SJCRH30 (cell line): ENCODE measurements around the gene JARID2. TPM values are rescaled to one million over a fixed set of nuclear protein-coding genes. Genes with fewer than 3 reads are reported as not detected.
A peak's percentile ranks its signal among the peaks of the same experiment; 100 is the strongest.

Experiments used
- DNase-seq, 2 experiments: peaks; one replicate each; pipeline ENCODE4 v3.0.0-alpha.2; 2015 to 2020
- H3K27ac ChIP-seq: fragments of 250-450 bp; sonication (Bioruptor Pico); 2 replicates; pipeline ENCODE4 v1.5.1; 2020; ENCODE audit warnings: mild to moderate bottlenecking, moderate library complexity
- H3K27me3 ChIP-seq: fragments of 250-450 bp; sonication (Bioruptor Pico); 2 replicates; pipeline ENCODE4 v1.5.1; 2020; ENCODE audit warnings: mild to moderate bottlenecking, moderate library complexity
- H3K36me3 ChIP-seq: fragments of 250-450 bp; sonication (Bioruptor Pico); 2 replicates; pipeline ENCODE4 v1.5.1; 2020; ENCODE audit warnings: mild to moderate bottlenecking, moderate library complexity
- H3K4me1 ChIP-seq: fragments of 250-450 bp; sonication (Bioruptor Pico); 2 replicates; pipeline ENCODE4 v1.5.1; 2020; ENCODE audit warnings: mild to moderate bottlenecking, moderate library complexity
- H3K4me3 ChIP-seq: fragments of 250-450 bp; sonication (Bioruptor Pico); 2 replicates; pipeline ENCODE4 v1.5.1; 2020; ENCODE audit warnings: mild to moderate bottlenecking, moderate library complexity
- H3K9me3 ChIP-seq: fragments of 250-450 bp; sonication (Bioruptor Pico); replicated peaks from 2 replicates; pipeline ENCODE4 v1.5.1; 2020; ENCODE audit warnings: mild to moderate bottlenecking, moderate library complexity
- total RNA-seq: library from RNA; depleted of rRNA; stranded (reverse); fragments of >200 nt; shearing (Covaris generic); gene quantifications from 2 replicates; pipeline ENCODE4 v1.2.3, GENCODE V29; 2014

Gene JARID2
- total RNA-seq, 1 experiment from 2014 or later, result 18.5 TPM

GRCh38 chr6:15449011-15449410 lies 203.1 kb downstream of the JARID2 start:
- Histone ChIP-seq H3K36me3 (no peaks in the 10 kb centered on the region), H3K27ac (no peak overlapping the region), H3K4me1 (peaks cover 9% of the 10 kb centered on the region), H3K27me3 (no peaks in the 10 kb centered on the region), H3K9me3 (no peaks in the 10 kb centered on the region), H3K4me3 (no peak overlapping the region)
- no peak for DNase-seq

GRCh38 chr6:15451738-15452137 lies 205.9 kb downstream of the JARID2 start:
- Histone ChIP-seq H3K27ac (no peak overlapping the region), H3K27me3 (no peaks in the 10 kb centered on the region), H3K9me3 (no peaks in the 10 kb centered on the region), H3K4me1 (no peaks in the 10 kb centered on the region), H3K4me3 (no peak overlapping the region), H3K36me3 (no peaks in the 10 kb centered on the region)
- no peak for DNase-seq

DNA sequence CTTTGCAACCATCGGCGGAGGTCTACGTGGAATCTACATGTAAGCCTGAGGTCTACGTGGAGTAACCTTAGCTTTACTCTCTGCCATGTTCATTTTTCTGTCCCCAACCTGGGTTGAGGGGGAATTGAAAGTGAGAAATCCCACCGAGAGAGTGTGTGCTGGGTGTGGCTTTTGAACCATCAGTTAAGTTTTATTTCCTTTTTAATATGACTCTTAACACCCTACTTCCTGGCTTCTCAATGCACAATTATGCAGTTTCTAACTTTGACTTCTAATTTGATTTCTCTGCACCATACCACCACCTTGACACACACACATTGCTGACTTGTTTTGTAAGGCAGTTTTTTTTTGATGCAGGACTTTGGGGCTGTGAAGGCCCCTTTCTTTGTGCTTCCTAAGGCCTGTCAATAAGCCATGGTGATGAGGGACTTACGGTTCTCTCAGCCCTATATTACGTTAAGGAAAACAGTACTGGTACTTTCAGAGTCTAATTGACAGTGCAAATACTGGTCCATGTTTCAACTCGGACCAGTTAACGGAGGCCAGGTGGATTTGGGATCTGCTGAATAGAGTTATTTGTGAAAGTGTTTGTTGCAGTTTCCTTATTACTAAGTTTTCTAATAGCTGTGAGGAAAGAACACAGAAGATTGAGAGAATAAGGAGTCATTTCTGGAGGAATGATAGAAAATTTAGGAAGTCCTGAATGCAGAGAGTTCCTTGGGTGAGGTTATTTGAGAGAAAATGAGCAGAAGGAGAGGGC lies 206.5 kb downstream of the JARID2 start:
- Histone ChIP-seq H3K4me1 (no peaks in the 10 kb centered on the region), H3K36me3 (no peaks in the 10 kb centered on the region), H3K9me3 (no peaks in the 10 kb centered on the region), H3K27ac (no peak overlapping the region), H3K27me3 (no peaks in the 10 kb centered on the region), H3K4me3 (no peak overlapping the region)
- no peak for DNase-seq

- H3K27ac ChIP-seq, result no peak overlapping the region
- no peaks in the 10 kb centered on the region for H3K4me1 ChIP-seq
- H3K27me3 ChIP-seq, result no peaks in the 10 kb centered on the region
- H3K4me3 ChIP-seq, result no peak overlapping the region
- H3K9me3 ChIP-seq, result no peaks in the 10 kb centered on the region
- DNase-seq, result no peak
- no peaks in the 10 kb centered on the region for H3K36me3 ChIP-seq
Observed at GRCh38 chr6:15453186-15453585, 207.3 kb downstream of the JARID2 start.

DNA sequence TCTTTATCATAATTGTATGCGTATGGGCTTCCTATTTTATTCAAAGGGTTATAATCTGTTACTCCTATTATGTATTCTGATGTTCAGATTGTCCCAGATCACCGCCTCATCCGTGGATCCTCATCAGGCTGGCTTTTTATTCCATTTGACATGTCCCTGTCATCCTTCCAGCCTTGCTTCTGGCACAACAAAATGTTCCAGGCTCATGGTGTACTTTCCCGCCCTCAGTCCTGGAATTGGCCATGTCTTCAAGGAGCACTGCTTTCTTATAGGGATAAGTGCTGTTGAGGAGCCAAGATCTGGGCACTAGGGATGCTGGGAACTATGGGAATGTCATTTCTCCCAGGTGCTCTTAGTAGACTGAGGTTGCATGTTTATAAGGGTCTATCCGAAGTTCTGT lies 207.8 kb downstream of the JARID2 start:
- no peak overlapping the region for H3K4me3 ChIP-seq
- H3K36me3 ChIP-seq, result no peaks in the 10 kb centered on the region
- H3K27ac ChIP-seq, result no peak overlapping the region
- DNase-seq, result no peak
- H3K27me3 ChIP-seq, result no peaks in the 10 kb centered on the region
- H3K9me3 ChIP-seq, result no peaks in the 10 kb centered on the region
- H3K4me1 ChIP-seq, result no peaks in the 10 kb centered on the region

DNA sequence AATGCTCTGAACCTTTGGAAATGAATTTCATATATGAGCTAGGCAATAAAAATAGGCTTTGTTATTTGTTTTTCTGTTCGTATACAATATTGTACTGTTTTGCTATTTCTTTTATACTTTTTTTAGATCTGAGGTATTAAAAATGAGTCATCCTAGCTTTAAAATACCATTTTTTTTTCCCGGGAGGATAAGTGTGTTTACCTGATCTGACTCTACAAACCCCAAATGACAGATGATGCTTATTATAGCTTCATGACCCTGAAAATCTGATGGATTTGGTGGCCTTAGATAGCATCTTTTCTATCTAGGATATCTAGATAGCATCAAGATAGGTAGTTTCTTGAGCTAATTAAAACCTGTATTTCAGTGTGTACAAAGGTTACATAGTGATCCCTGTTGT lies 210.6 kb downstream of the JARID2 start:
- H3K9me3 ChIP-seq, result no peaks in the 10 kb centered on the region
- H3K27me3 ChIP-seq, result no peaks in the 10 kb centered on the region
- no peaks in the 10 kb centered on the region for H3K4me1 ChIP-seq
- no peaks in the 10 kb centered on the region for H3K36me3 ChIP-seq
- no peak overlapping the region for H3K27ac ChIP-seq
- no peak for DNase-seq
- H3K4me3 ChIP-seq, result no peak overlapping the region

GRCh38 chr6:15457121-15457650 lies 211.3 kb downstream of the JARID2 start:
- no peaks in the 10 kb centered on the region for H3K4me1 ChIP-seq
- no peak overlapping the region for H3K27ac ChIP-seq
- H3K27me3 ChIP-seq, result no peaks in the 10 kb centered on the region

DNA sequence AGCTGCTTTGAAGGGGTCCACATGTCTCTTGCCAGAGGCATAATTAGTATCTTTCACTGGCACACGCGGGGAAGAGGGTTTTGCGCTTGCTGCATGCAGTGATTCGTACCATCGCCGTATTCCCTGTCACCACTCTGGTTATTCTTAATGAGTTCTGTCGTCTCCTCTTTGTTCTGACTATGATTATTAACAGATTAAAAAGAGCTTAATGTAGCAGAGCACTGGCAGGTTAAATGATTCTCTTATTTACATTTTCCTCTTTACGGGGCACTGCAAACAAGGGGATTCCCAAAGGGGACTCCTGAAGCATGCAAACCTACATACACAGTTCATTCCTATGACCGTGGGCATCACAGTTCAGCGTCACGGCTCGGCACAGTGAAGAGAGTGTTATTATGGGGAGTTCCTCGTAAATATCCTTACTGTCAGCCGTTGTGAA lies 212.2 kb downstream of the JARID2 start:
- H3K4me1 ChIP-seq, result 0 out of 2 replicates have a peak, but pooled peaks cover 3% of the 10 kb centered on the region
- DNase-seq, result no peak
- no peak overlapping the region for H3K27ac ChIP-seq
- no peaks in the 10 kb centered on the region for H3K9me3 ChIP-seq
- no peak overlapping the region for H3K4me3 ChIP-seq
- no peaks in the 10 kb centered on the region for H3K27me3 ChIP-seq
- H3K36me3 ChIP-seq, result no peaks in the 10 kb centered on the region

More at GRCh38 chr6:15457121-15457650, 211.3 kb downstream of the JARID2 start:
- H3K4me3 ChIP-seq, result no peak overlapping the region
- DNase-seq, result no peak
- H3K9me3 ChIP-seq, result no peaks in the 10 kb centered on the region
- H3K36me3 ChIP-seq, result no peaks in the 10 kb centered on the region

DNA sequence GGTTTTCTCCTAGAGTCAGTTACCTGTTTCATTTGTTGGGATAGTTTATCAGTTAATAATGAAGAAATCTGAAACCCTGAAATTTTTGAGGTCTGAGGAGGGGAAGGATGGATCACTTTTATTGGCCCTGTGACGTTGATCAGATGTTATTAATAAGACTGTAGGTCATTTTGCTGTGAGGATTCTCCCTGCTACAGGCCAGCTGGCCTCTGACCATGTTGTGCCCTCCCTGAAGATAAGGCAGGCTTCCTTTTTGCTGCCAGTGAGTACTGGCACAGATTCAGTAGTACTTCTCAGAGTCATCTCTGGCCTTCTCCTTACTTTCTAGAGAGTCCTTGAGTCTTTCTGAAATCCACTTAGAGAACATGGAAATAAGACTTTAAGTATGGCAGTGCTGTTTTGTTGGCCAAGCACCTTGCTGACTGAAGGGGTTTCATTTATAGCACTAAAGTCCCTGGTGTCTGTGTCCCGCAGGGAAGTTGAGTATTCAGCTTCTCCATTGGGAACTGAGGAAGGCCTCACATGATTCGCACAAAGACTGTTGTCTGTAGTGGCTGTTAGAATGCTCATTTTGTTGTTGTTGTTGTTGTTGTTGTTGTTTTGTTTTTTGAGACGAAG lies 214.3 kb downstream of the JARID2 start:
- no peak overlapping the region for H3K4me3 ChIP-seq
- no peak for DNase-seq
- no peak overlapping the region for H3K27ac ChIP-seq
- H3K27me3 ChIP-seq, result no peaks in the 10 kb centered on the region
- 0 out of 2 replicates have a peak, but pooled peaks cover 3% of the 10 kb centered on the region for H3K4me1 ChIP-seq
- H3K36me3 ChIP-seq, result no peaks in the 10 kb centered on the region
- H3K9me3 ChIP-seq, result no peaks in the 10 kb centered on the region

DNA sequence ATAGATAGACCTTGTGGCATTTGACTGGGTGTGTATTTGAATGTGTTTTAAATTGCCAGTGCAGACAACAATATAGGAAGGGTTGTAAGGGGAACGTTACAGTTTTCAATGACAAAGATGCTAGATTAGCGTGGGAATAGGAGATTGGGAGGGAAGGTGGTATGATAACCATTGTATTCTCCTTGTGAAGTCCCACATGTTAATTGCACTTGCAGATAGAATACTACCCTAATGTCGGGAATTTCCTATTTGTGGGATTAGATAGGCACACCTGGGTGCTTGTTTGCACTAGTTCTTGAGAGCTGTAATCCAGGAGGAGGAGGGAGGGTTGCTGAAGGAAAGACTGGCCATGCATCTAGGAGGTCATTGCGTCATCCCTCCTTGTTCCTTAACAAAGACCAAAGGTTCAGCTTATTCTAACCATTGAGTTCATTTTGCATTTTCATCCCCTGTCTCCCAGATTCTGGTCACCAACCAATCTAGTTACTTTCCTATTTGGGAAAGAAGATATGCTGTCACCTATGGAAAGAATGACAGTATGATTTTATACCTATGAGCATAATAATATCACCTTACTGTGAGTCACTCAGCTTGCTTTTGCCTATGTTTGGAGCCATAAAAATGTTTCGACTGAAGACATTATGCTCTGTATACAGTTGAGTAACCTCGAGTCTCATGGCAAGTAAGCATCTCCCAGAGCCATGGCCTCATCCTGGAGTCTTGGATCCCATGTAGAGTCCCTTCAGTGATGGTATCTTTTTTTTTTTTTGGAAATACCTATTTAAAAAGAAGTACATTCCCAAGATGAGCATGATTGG lies 215.5 kb downstream of the JARID2 start:
- H3K9me3 ChIP-seq, result no peaks in the 10 kb centered on the region
- 0 out of 2 replicates have a peak, but pooled peaks cover 3% of the 10 kb centered on the region for H3K4me1 ChIP-seq
- H3K27ac ChIP-seq, result no peak overlapping the region
- DNase-seq, result no peak
- H3K36me3 ChIP-seq, result no peaks in the 10 kb centered on the region
- H3K27me3 ChIP-seq, result no peaks in the 10 kb centered on the region
- no peak overlapping the region for H3K4me3 ChIP-seq

DNA sequence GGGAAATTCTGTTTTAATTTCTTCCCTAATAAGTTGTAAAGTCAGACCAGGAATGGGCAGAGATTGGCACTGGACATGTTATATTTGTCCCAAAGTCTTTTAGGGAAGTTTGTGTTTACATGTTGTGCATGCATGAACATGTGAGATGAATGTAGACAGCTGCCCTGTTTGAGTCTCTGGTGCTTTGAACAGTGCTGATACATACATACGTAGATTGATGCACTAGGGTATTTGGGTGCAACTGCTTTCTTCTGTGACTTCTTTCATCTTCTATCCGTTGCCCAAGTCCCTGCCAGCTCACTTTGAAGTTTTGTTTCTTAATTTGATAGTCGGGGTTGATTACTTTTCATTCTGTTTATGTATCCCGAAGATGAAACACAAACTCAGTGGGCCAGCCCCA lies 216.4 kb downstream of the JARID2 start:
- Histone ChIP-seq H3K27me3 (no peaks in the 10 kb centered on the region), H3K9me3 (no peaks in the 10 kb centered on the region), H3K4me1 (0 out of 2 replicates have a peak, but pooled peaks cover 3% of the 10 kb centered on the region), H3K4me3 (no peak overlapping the region), H3K36me3 (no peaks in the 10 kb centered on the region), H3K27ac (no peak overlapping the region)
- DNase-seq, result no peak

- H3K27me3 ChIP-seq, result no peaks in the 10 kb centered on the region
- H3K27ac ChIP-seq, result no peak overlapping the region
- 0 out of 2 replicates have a peak, but pooled peaks cover 3% of the 10 kb centered on the region for H3K4me1 ChIP-seq
- H3K9me3 ChIP-seq, result no peaks in the 10 kb centered on the region
- no peaks in the 10 kb centered on the region for H3K36me3 ChIP-seq
- no peak for DNase-seq
- no peak overlapping the region for H3K4me3 ChIP-seq
Observed at GRCh38 chr6:15462717-15463525, 217.1 kb downstream of the JARID2 start.

- DNase-seq, result peak; percentile 11 to 50
- H3K27me3 ChIP-seq, result no peaks in the 10 kb centered on the region
Observed at GRCh38 chr6:15464211-15464725, 218.4 kb downstream of the JARID2 start.

GRCh38 chr6:15465212-15465611 lies 219.3 kb downstream of the JARID2 start:
- Histone ChIP-seq H3K27ac (no peak overlapping the region), H3K4me3 (no peak overlapping the region), H3K36me3 (peaks cover 4% of the 10 kb centered on the region; the same call in 1 of the 2 replicates), H3K9me3 (no peaks in the 10 kb centered on the region), H3K27me3 (no peaks in the 10 kb centered on the region), H3K4me1 (0 out of 2 replicates have a peak, but pooled peaks cover 3% of the 10 kb centered on the region)
- no peak for DNase-seq

More at GRCh38 chr6:15464211-15464725, 218.4 kb downstream of the JARID2 start:
- H3K27ac ChIP-seq, result no peak overlapping the region
- H3K4me3 ChIP-seq, result no peak overlapping the region
- H3K4me1 ChIP-seq, result 0 out of 2 replicates have a peak, but pooled peaks cover 3% of the 10 kb centered on the region
- H3K9me3 ChIP-seq, result no peaks in the 10 kb centered on the region
- no peaks in the 10 kb centered on the region for H3K36me3 ChIP-seq
